GM12873 (cell line): ENCODE data around the gene EMC10.
A peak's percentile ranks its signal among the peaks of the same experiment; 100 is the strongest.

Source experiments
- TF ChIP-seq, protein P1 (sequence below): IDR thresholded peaks from 2 replicates; pipeline ENCODE4 v1.5.1; 2012; ENCODE audit warnings: low read depth, mild to moderate bottlenecking, moderate library complexity, low read length, control low read depth; ENCODE audit not compliant: insufficient read depth; ENCODE audit errors: missing control alignments

The EMC10 gene

DNA sequence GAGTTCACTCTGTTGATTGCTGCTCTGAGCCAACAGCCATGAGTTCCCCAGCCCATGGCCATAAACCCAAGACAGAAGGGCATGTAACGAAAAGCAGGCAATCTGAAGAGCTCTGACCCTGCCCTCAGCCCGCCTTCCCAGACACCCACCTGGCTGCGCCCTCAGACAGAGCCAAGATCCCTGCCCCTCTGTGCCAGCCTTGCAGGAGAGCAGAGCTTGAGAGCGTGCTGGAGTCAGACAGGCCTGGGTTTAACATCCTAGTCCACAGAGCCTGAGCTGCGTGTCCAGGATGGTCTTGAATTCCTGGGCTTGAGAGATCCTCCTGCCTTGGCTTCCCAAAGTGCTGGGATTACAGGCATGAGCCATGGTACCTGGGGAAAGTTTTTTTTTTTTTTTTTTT, 19.0 kb upstream of the EMC10 start:
- TF ChIP-seq, protein P1, sequence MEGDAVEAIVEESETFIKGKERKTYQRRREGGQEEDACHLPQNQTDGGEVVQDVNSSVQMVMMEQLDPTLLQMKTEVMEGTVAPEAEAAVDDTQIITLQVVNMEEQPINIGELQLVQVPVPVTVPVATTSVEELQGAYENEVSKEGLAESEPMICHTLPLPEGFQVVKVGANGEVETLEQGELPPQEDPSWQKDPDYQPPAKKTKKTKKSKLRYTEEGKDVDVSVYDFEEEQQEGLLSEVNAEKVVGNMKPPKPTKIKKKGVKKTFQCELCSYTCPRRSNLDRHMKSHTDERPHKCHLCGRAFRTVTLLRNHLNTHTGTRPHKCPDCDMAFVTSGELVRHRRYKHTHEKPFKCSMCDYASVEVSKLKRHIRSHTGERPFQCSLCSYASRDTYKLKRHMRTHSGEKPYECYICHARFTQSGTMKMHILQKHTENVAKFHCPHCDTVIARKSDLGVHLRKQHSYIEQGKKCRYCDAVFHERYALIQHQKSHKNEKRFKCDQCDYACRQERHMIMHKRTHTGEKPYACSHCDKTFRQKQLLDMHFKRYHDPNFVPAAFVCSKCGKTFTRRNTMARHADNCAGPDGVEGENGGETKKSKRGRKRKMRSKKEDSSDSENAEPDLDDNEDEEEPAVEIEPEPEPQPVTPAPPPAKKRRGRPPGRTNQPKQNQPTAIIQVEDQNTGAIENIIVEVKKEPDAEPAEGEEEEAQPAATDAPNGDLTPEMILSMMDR, result no peak

DNA sequence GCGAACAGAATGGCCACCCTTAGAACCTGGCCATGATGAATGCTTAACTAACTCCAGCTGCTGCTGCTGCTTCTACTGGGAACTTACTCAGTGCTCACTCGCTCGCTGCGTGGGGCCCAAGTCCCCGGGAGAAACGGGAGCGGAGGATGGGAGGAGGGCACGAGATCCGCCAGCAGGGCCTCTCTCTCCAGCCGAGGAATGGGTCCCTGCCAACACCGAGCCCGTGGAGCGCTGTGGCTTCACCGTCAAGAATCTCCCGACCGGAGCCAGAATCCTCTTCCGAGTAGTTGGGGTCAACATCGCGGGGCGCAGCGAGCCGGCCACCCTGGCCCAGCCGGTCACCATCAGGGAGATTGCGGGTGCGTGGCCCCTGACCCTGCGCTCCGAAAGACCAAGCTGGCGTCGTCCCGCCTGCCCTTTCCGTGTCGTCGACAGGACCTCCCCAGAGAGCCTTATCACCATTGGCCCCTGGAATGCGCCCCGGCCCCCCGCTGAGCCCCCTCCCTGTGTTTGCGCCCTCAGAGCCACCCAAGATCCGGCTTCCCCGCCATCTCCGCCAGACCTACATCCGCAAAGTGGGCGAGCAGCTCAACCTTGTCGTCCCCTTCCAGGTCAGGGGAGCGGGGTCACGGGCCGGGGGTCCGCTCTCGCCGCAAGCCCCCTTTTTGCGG, 17.8 kb upstream of the EMC10 start:
- TF ChIP-seq, protein P1, result no peak

DNA sequence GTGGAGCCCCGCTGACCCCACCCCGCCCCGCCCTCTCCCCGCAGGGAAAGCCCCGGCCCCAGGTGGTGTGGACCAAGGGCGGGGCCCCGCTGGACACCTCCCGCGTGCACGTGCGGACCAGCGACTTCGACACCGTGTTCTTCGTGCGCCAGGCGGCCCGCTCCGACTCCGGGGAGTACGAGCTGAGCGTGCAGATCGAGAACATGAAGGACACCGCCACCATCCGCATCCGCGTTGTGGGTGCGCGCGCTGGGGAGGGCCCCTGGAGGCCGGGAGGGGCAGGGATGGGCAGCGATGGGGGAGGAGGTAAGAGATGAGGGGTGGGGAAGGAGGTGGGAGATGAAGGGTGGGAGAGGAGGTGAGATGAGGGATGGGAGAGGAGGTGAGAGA, 17.2 kb upstream of the EMC10 start:
- TF ChIP-seq, protein P1, result no peak

DNA sequence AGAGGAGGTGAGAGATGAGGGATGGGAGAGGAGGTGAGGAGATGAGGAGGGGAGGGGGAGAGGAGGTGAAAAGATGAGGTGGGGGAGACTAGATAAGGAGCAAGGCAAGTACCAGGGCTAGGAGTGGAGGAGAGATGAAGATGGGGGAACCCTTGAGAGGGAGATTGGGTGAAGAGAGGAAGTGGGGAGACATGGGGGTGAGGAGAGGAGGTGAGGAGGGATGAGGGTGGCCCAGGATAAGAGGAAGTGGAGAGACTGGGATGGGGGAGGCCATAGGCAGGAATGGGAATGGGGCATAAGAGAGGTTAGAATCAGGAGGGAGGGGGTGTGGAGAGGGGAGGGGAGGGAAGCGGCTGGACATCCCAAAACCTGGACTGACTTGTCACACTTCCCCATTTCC, 16.7 kb upstream of the EMC10 start:
- TF ChIP-seq, protein P1, result no peak

DNA sequence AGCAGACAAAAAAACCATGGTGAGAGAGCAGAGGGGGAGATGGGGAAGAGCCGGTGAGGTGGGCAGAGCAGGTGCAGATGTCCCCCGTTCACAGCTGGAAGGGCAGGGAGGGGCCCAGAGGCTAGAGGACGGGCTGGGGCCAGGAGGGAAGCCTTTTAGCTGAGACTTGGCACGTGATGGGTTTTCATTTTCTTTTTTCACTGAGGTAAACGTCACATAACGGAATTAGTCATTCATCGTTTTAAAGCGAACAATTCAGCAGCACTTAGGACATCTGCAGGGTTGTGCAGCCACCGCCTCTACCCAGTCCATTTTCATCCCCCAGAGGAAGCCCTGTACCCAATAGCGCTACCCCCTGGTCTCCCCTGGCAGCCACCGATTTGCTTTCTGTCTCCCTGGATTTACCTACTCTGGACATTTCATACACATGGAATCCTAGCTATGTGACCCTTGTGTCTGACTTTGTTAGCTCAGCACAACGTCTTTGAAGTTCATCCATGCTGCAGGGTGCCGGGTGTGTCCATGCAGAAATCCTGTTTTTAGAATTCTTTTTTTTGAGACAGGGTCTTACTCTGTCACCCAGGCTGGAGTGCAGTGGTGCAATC, 16.0 kb upstream of the EMC10 start:
- TF ChIP-seq, protein P1, result peak; percentile 45

DNA sequence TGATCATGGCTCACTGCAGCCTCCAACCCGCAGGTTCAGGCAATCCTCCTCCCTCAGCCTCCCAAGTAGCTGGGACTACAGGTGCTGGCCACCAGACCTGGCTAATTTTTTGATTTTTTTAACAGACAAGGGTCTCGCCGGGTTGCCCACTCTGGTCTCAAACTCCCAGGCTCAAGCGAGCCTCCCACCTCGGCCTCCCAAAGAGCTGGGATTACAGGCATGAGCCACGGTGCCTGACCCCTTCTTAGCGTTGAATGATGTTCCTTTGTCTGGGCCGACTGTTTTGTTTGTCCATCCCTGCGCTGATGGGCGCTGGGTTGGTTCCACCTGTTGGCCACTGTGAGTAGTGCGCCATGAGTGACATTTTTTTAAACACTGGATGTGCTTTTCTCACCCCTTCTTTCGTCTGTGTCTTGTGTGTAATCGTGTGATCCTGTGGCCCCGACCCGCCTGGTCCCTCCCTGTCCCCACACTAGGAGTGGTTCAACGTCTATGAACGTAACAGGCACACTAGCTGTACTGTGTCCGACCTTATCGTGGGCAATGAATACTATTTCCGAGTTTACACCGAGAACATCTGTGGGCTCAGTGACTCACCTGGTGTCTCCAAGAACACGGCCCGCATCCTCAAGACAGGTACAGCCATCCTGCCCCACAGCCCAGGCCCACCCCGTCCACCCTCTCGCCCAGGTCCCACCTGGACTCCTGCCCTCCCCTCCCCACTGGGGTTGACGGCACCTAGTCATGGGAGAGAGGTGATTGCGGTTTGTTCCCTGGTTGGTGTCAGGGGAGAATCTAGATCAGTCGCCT, 15.0 kb upstream of the EMC10 start:
- TF ChIP-seq, protein P1, result peak; percentile 93

DNA sequence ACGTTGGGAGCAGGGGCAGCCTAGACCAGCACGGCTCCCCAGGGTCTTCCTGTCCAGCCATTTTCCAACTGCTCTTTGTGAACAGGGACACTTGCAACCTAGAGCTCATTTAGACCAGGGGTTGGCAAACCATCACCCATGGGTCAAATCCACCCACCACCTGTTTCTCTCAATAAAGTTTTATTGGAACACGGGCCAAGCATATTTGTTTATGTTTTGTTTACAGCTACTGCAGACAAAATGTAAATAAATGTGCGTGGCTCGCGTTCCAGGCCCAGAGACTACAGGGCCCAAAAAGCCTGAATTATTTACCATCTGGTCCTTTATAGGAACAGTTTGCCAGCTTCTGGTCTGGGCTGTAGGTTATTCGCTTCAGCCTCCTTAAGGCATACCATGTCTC, 13.3 kb upstream of the EMC10 start:
- TF ChIP-seq, protein P1, result no peak
